Urothelium cell line (cell line): ENCODE results near the gene PRXL2A.

Source experiments
- DNase-seq: peaks from one replicate; pipeline ENCODE4 v3.0.0; 2011; ENCODE audit warnings: low spot score, mixed read lengths
- FAIRE-seq: peaks from 2 replicates; lab custom pipeline; 2011; peaks lifted over from hg19 to GRCh38; lab: Jason Lieb, UNC

The PRXL2A gene

GRCh38 chr10:80443531-80443974 lies 35.2 kb downstream of the PRXL2A start:
- DNase-seq, result peak; percentile 29
- no peak for FAIRE-seq

DNA sequence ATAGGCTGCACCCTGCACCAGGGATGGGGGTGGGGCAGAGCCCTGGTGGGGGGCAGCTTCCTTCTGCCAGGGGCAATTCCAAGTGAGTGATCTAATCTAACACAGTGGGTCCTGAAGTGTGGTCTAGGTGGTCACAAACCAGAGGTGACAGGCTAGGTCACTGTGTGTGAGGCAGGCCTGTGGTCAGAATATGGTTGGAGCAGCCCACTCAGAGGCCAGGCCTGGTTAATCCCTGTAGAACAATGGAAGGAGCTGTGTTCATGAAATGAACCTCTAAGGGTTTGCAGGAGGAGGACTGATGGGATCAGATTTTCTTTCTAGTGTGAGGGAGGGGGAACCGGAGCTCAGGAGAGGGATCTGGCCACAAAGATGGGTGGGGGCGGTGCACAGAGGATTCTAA lies 35.8 kb downstream of the PRXL2A start:
- FAIRE-seq (no peak), DNase-seq (no peak)

DNA sequence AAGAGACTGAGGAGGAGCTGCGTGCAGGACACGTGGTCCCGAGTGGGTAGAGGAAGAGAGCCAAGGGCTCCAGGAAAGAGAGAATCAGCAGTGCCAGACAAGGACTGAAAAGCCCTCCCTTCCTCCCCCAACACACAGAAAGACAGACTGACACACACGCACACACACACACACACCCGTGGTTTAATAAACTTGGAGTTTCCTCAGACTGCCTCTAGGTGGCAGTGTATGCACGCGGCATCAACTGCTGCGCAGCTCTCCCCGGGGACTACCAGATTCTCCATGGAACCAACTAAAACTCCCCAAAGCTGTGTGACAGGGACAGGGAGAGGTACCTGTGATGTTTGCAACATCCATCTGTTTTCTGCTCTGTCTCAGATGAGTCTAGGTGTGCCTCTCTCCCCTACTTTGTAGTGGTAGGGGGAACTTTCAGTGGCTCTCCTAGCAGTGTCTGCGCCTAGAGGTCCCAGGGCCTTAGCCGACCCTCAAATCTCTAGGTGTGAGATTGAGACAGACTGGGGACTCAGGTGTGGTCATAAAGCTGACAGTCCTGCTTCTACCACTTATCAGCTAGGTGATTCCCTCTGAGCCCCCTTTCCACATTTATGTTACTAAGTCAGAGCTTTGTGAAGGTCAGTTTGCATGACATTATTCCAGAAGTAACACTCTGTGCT lies 36.4 kb downstream of the PRXL2A start:
- FAIRE-seq (no peak), DNase-seq (peak; percentile 83)

DNA sequence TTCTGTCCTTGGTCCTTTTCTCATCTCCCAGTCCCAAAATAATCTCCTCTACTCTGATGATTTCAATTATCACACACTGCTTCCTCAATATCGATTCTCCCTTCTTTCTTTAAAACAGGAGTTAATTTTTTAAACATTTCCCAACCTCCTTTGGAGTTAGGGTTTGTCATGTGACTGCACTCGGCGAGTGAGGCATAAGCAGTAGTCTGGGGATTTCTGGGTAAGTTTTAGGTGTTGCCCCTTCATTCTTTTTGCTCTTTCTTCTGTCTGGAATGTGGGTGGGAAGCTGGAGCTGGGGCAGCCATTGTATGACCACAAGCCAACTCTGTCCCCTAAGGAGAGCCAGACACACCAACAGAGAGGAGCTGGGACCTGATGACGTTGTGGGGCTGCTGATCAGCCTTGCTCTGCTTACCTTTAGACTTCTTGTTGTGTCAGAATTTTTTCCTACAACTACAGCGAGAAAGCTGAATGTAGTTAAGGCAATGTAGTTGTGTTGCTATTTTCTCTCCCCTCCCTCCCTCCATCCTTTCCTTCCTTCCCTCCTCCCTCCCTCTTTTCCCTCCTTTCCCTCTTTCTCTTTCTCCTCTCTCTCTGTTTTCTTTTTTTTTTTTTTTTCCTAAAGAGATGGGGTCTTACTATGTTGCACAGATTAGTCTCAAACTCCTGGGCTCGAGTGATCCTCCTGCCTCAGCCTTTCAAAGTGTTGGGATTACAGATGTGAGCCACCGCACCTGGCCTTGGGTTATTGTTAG lies 39.3 kb downstream of the PRXL2A start:
- FAIRE-seq (no peak), DNase-seq (no peak)

- no peak for DNase-seq
- no peak for FAIRE-seq
These were observed 40.0 kb downstream of the PRXL2A start for GRCh38 chr10:80448209-80448942.

DNA sequence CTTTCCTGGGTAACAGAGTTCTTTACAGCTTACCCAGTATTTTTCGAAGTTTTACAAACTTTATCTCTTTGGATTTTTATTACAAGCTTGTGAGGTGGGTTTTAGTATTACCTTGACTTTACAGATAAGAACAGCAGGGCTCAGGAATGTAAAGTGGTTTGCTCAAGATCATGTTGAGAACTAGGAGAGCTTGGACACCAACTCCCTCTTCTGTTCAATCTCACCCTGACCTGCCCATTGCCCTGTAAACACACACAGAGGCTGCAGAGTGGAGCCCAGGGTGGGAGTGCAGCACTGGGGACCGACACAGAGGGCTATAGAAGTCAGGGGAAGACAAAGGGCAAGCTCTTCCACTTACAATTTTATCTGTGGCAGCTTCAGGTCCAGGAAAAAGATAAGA lies 41.2 kb downstream of the PRXL2A start:
- DNase-seq (no peak), FAIRE-seq (no peak)

DNA sequence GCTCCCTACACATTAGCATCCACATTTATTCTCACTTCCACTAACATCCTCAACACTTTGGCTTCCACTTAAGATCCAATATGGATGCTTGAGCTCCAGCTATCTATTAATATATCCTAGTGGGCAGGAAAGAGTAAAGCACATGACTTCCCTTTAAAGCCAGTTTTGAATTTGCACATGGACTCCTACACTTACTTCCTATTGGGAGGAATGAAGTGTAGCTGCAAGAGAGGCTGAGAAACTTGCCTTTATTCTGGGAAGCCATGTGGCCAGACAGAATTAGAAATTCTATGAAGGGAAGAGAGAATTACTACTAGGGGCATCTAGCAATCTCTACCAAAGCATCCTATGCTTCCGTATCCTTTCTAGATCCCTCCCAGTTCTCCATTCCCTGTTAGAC lies 42.8 kb downstream of the PRXL2A start:
- no peak for FAIRE-seq
- DNase-seq, result no peak

GRCh38 chr10:80452069-80452468 lies 43.7 kb downstream of the PRXL2A start:
- FAIRE-seq, result no peak
- DNase-seq, result no peak

- no peak for FAIRE-seq
These were observed 44.3 kb downstream of the PRXL2A start for GRCh38 chr10:80452640-80453039.

GRCh38 chr10:80453056-80453841 lies 44.9 kb downstream of the PRXL2A start:
- no peak for FAIRE-seq
- DNase-seq, result no peak

More at GRCh38 chr10:80452640-80453039, 44.3 kb downstream of the PRXL2A start:
- DNase-seq, result no peak

GRCh38 chr10:80453842-80454512 lies 45.6 kb downstream of the PRXL2A start, which contains the start of gene TSPAN14:
Gene TSPAN14 (plus strand): TSS chr10:80454310. CDS start chr10:80489234, 34,924 bp downstream.
- DNase-seq (peak; percentile 96), FAIRE-seq (no peak)

DNA sequence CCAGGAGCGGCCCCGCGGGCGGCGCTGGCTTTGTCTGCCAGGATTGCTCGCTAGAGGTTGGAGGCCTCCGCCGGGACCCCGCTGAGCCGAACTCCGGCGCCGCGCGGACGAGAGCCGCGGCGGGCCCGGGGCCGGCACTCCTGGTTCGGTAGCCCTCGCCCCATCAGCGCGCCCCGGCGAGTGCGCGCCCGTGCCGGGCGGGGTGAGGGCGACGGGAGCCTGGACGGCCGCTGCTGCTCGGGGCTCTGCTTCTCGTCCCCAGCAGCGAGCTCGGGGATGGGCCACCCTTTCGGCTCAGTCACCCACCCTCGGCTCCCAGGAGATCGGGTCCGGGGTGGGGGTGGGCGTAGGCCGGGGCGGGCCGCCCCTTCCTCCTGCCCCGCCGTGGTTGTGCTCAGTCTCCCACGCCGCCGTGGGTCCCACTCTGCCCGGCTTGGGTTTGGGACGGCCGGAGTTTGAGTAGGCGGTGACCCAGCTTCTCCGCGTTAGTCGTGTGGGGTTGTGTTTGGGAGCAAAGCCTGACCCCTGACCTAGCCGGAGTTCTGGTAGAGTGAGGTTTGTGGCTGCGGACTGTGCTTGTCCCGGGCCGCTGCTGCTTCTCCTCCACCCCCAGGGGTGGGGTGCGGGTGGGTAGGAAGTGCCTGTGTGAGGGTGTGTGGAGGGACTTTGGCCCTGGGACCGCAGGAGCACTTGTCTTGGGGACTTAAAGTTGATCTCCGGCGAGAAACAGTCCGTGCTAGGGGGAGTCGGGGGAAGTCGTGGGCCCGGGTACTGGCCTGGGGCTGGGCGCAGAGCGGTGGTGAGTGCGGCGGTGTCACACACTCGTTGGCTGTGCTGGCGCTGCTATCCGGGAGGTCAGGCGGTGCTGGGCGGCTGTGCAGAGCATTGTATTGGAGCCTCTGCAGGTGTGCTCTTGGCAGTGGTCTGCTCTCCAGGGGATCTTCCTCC lies 46.4 kb downstream of the PRXL2A start:
- FAIRE-seq, result no peak
- DNase-seq, result peak; percentile 58

DNA sequence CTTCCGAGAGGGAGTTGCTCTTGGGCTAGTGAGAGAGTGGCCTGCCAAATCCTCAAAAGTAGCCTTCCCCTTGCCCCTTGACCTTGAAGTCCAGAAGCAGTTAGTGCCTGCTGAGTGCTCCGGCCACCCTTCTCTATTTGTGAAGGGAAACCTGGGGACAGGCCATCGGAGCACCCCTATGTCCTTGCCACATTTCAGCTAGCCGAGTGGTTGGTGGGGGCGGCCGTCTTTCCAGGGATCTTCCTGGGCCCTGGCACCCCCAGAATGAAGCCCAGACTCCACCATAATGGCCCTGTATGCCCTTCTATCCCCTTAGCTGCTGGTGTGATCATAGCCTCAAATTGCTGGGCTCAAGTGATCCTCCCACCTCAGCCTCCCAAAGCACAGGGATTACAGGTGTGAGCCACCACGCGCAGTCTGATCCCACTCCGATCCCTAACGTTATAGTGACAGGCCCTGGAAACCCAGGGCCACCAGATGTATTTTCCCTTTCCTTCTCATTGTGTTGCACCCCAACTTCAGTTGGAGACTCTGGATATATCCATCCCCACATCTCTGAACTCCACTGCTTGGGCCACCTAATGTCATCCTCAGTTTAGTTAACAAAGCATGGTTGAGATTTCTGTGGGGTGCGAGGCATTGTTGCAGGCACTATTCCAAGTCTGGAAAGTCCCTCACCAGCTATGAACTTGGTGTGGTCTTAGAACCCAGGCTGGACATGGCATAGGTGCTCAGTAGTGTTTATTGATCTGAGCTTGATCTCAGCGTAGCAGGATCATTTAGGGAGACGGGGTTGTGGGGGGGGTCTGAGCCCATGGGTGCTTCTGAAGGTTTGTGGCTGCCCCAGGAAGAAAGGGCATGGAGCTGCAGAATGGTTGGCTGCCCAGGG lies 47.4 kb downstream of the PRXL2A start:
- FAIRE-seq, result no peak
- DNase-seq, result no peak

DNA sequence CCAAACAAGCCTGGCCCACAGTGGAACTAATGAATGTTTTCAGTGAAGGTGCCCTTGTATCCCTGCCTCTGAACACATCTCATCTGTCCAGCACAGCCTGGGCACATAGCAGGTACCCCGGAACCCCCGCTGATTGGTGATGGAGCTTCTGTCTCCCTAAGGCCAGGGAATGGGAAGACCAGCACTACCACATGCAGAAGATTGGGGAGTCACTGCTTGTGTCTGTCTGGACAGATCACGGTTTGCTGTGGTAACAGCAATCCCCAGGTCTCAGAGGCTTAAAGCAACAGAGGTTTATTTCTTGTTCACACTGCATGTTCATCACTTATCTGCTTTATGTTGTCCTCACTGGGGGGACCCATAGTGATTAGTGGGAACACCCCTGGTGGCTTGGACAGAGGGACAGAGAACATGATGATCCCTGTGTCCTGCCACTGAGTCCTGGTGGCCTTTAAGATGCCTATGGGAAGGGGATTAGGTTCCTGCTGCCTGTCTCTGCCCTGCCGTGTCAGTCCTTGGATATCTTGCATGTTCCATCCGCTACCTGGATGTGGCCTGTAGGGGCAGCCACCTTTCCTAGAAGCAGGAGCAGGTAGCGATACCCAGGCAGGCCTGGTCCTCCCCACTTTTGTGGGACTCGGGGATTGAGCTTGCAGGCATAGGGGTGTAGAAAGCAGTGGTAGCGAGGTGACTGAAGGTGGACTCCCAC lies 49.4 kb downstream of the PRXL2A start:
- DNase-seq, result no peak
- FAIRE-seq, result no peak

GRCh38 chr10:80458263-80458625 lies 49.9 kb downstream of the PRXL2A start:
- DNase-seq (no peak), FAIRE-seq (no peak)

DNA sequence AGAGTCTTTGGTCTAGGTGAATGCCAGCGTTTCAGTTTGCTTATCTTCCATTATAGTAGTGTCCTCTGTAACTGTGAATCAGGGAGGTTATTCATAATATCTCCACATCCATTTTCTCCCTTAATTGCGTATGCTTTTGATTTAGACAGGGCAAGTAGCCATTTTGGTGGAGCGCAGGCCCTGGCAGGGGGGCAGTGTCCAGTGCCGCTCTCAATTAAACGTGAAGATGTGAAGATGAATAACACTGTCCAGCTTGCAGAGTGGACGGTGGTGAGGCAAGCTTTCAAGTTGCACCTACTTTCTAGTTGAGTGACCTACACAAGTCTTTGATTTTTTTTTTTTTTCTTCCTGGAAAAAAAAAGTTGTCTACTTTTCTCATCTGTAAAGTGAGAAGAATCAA lies 50.3 kb downstream of the PRXL2A start:
- no peak for FAIRE-seq
- no peak for DNase-seq

- DNase-seq, result peak; percentile 37
These were observed 50.9 kb downstream of the PRXL2A start for GRCh38 chr10:80459047-80459865.

More at GRCh38 chr10:80459047-80459865, 50.9 kb downstream of the PRXL2A start:
- FAIRE-seq, result no peak
